BJ (cell line): Measurements from ENCODE around the gene IKBKE. TPM values are rescaled to one million over a fixed set of nuclear protein-coding genes. Genes with fewer than 3 reads are reported as not detected.

ENCODE experiments used
- CTCF ChIA-PET: fragments of 350-600 bp; formaldehyde crosslinking; extraction: SDS; loops from one replicate; lab custom pipeline; 2021; ENCODE audit warnings: antibody characterized with exemption, inconsistent platforms; lab: Yijun Ruan, JAX
- POLR2A ChIA-PET: fragments of 300-600 bp; sonication (Branson Sonifier 250); formaldehyde crosslinking; extraction: SDS; loops from one replicate; lab custom pipeline; 2021; ENCODE audit warnings: antibody characterized with exemption; lab: Charles Lee
- DNase-seq: peaks from one replicate; pipeline ENCODE4 v3.0.0-alpha.2; 2011; ENCODE audit warnings: low read depth
- H3K27me3 ChIP-seq: 2 replicates; pipeline ENCODE4 v1.6.0; 2011; ENCODE audit warnings: low read length; ENCODE audit not compliant: control insufficient read depth, insufficient read depth
- H3K36me3 ChIP-seq: 2 replicates; pipeline ENCODE4 v1.5.1; 2011; ENCODE audit warnings: low read length; ENCODE audit not compliant: control insufficient read depth, insufficient read depth
- H3K4me3 ChIP-seq: 2 replicates; pipeline ENCODE4 v1.5.1; 2011; ENCODE audit warnings: low read depth, mild to moderate bottlenecking, control low read depth, low read length
- CTCF ChIP-seq: IDR thresholded peaks from 2 replicates; pipeline ENCODE4 v1.5.1; 2011; ENCODE audit warnings: low read depth, mild to moderate bottlenecking, control low read depth, inconsistent platforms, low read length, moderate library complexity; ENCODE audit not compliant: insufficient read depth
- polyA plus RNA-seq: library from polyadenylated mRNA; depleted of rRNA; stranded (reverse); fragments of >200 nt; gene quantifications from 2 replicates; pipeline ENCODE4 v1.2.3, GENCODE V29; 2011

The IKBKE gene
- polyA plus RNA-seq, 1 experiment, result 23.0 TPM

- no peak for TF ChIP-seq CTCF
- POLR2A ChIA-PET, result no interaction called here
- no peak for DNase-seq
- Histone ChIP-seq H3K4me3 (no peak overlapping the region), H3K36me3 (peaks cover 15% of the 10 kb centered on the region), H3K27me3 (no peaks in the 10 kb centered on the region)
- CTCF ChIA-PET, result interaction anchor here (0.5 to 0.9 kb wide), 4 partner anchors 10 to 131 kb away, joined by 3 to 4 read pairs (median 3); partner anchors contain the start of gene IKBKE
Observed at GRCh38 chr1:206457408-206458120, 12.7 kb upstream of the IKBKE start.

GRCh38 chr1:206459703-206460102, 10.6 kb upstream of the IKBKE start:
- H3K27me3 ChIP-seq, result no peaks in the 10 kb centered on the region
- peaks cover 12% of the 10 kb centered on the region for H3K36me3 ChIP-seq
- POLR2A ChIA-PET, result no interaction called here
- TF ChIP-seq CTCF, result no peak
- H3K4me3 ChIP-seq, result no peak overlapping the region
- CTCF ChIA-PET, result interaction anchor here (1.3 to 9.4 kb wide), 3 partner anchors 19 to 36 kb away, joined by 3 to 77 read pairs (median 4); no protein-coding TSS in a partner anchor
- DNase-seq, result no peak

DNA sequence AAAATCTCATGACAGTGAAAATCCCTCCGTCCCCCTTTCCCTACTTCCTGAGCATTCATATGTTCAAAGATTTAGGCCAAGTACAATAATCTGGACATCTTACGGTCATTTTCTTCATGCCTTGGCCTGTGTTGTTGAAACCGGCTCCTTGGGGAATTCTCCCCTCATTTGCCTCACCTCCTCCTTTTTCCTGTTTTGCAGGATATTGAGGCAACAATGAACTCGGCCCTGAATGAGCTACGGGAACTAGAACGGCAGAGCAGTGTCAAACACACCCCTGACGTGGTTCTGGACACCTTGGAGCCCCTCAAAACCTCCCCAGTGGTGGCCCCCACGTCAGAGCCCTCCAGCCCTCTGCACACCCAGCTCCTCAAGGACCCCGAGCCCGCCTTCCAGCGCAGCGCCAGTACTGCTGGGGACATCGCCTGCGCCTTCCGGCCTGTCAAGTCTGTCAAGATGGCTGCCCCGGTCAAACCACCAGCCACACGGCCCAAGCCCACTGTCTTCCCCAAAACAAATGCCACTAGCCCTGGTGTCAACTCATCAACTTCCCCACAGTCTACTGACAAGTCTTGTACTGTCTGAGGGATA, 9.3 kb upstream of the IKBKE start:
- CTCF ChIA-PET, result interaction anchor here (0.7 to 9.4 kb wide), 11 partner anchors 10 to 519 kb away, joined by 3 to 77 read pairs (median 6); partner anchors contain the start of gene IKBKE
- Histone ChIP-seq H3K4me3 (no peak overlapping the region), H3K36me3 (peaks cover 6% of the 10 kb centered on the region), H3K27me3 (no peaks in the 10 kb centered on the region)
- DNase-seq, result no peak
- POLR2A ChIA-PET, result no interaction called here
- TF ChIP-seq CTCF, result no peak

GRCh38 chr1:206461602-206462455, 8.4 kb upstream of the IKBKE start:
- ChIA-PET CTCF (interaction anchor here (0.6 to 9.4 kb wide), 17 partner anchors 9 to 518 kb away, joined by 3 to 77 read pairs (median 3); partner anchors contain the start of gene IKBKE), POLR2A (no interaction called here)
- Histone ChIP-seq H3K4me3 (no peak overlapping the region), H3K36me3 (peaks cover 6% of the 10 kb centered on the region), H3K27me3 (no peaks in the 10 kb centered on the region)
- TF ChIP-seq CTCF, result peak; percentile 84
- no peak for DNase-seq
